Measurements from ENCODE around the gene PIP5KL1.

Gene PIP5KL1

DNA sequence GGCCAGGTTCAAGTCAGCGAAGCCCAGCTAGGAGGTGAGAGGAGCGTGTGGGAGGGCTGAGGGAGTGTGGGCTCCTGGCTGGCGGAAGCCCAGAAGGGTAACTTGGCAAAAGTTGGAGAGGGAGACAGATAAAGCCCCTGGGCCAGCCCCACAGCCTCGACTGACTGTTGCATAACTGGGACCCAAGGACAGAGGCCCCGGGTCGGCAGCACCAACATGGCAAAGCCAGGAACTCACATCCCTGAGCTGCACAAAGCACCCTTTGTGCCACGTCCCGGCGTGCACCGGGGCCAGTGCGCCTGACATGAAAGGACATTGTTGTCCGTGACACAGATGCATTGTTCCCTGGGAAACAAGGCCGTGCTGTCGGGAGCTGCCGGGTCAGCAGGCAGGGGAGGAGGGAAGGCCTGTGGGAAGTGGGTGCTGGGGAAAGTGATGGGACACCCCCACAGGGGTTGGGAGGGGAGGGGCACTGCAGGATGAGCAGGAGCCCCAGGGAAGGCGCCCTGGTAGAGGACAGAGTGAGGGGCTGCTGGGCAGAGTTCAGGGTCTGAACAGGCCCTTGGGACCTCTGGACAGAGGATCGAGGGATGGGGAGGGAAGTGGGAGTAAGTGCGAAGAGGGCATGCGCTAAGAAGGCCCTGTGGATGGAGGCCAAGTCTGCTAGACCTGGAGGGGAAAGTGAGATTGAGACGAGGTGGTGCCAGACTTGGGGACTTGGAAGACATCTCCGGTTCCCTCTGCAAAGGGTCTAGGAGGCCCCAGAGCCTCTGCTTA lies 20.1 kb upstream of the PIP5KL1 start:
- DNase-seq (ENCODE audit: extremely low read depth in 1 of 2, low read depth in 1 of 2): no peak

DNA sequence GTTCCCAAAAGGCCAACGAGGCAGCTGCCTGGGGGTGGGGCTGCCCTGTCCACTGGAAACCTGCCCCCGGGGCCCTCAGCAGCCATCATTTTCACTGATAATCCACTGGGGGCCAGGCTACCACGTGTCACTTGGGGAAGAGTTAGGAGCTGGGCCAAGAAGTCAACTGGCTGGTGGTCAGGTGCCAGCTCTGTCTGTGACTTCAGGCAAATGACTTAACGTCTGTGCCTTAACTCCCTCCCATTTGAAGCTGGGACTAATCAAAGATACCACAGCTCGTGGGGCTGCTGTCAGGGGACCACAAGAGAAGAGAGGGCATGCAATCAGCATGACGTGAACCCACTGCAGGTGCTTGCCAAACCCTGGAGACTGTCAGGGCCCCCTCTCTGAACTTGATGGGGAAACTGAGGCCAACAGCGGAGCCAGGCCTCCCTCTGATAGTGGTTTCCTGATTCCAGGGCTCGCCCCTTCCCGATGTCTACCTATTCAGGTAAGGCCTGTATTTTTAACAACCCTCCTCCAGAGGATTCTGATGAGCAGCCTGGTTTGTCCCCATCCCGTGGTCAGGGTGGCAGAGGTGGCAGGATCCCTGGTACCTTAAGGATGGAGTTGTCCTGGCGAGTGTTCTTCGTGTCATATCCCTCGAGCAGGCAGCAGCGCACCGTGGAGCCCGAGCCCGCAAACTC lies 19.4 kb upstream of the PIP5KL1 start:
- DNase-seq (ENCODE audit: extremely low read depth in 1 of 2, low read depth in 1 of 2): no peak

GRCh38 chr9:127947841-127948710 lies 17.5 kb upstream of the PIP5KL1 start:
- no peak for DNase-seq (ENCODE audit: extremely low read depth in 1 of 2, low read depth in 1 of 2)

DNA sequence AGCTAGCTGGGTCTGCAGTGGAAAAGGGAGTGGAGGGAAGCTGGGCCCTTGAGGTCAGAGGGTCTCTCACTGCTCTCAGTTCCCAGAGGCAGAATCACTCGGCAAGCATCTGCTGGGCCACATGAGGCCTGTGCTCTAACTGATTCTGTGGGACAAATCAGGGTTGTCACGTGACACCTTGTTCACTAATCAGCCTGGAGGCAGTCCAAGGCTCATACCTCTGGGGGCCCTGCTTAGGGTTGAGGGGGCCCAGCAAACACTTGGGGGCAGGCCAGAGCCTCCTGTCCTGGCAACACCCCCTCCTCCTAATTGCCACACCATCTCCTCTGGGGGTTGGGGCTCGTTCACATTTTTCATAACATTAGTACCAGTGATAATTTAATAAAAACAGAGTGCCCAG lies 16.2 kb upstream of the PIP5KL1 start:
- no peak for DNase-seq (ENCODE audit: extremely low read depth in 1 of 2, low read depth in 1 of 2)

DNA sequence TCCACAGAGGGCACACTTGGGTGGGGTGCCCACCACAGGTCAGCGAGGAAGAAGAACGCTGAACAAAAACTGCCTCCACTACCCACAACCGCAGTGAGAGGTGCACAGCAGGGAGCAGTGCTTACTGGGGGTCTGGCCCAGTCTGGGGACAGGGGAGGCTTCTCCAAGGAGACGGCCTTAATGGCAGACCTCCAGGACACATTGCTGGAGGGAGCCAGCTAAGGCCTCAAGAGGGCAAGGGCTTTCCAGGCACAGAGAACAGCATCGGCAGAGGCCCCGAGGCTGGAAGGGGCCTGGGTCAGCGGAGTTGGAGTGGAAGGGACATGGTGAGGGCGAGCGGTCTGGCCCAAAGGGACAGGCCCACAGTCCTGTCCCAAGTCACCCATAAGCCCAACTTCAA lies 15.4 kb upstream of the PIP5KL1 start:
- no peak for DNase-seq (ENCODE audit: extremely low read depth in 1 of 2, low read depth in 1 of 2)

DNA sequence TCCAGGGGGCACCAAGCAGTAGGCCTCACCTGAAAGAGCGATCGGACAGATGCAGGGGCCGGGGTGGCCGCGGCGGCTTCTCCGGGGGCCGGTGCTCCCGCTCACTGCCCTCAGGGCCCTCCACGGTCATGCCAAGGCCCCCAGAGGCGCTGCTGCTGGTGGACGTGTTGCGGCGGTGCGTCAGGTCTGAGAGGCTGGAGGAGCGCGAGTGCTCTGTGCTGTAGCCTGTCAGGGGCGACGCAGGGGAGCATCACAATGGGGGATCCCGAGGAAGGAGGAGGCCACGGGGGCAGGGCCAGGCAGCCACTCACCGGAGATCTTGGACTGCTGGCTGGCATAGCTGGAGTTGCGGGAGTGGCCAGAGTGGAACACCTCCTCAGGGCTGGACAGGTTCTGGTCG lies 14.8 kb upstream of the PIP5KL1 start:
- no peak for DNase-seq (ENCODE audit: extremely low read depth in 1 of 2, low read depth in 1 of 2)

GRCh38 chr9:127944586-127945218 lies 14.1 kb upstream of the PIP5KL1 start:
- no peak for DNase-seq (ENCODE audit: extremely low read depth in 1 of 2, low read depth in 1 of 2)

DNA sequence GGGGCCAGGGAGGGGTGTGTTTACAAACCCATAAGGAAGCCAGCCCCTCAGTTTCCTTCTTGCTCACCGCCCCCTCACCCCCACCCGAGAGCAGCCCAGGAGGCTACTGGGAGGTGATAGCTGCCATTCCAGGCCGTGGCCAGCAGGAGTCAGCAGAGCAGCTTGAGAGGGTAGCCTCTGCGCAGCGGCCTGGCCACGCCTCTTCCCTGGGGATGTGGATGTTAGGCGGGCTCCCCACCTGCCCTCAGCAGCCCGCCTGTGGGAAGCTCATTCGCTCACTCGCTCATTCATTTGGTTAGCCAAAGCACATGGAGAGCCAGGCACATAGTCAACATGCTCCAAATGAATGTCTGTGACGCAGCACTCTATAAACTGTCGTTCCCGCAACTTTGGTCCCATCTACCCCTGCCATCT lies 13.2 kb upstream of the PIP5KL1 start:
- peak; percentile 58 to 59 for DNase-seq (ENCODE audit: extremely low read depth in 1 of 2, low read depth in 1 of 2)

DNA sequence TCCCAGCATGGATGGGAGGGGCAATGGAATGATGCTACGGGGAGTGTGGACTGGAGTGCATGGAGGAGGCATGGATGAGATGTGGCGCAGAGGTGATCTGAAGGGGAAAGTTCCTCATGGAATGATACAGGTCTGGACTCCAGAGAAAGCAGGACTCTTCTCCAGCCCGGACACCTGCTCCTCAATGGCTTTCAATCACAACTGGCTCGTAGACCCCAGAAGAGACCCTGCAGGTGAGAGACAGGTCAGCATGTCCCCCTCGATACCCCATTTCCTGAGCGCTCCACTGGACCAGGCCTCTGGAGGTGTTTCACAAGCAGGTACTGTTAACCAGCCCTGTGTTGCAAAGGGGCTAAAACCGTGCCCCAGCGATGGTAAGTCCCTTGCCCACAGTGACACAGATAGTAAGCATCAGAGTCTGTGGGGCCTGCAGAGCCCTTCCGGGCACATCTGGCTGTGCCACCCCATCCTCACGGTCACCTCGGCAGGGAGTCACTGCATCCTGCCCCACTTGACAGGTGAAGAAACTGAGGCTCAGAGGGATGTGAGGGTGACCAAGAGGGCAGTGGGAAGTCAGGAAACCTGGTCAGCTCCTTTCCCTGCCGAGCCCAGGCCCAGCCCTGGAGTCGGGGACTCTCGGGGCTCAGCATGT lies 12.6 kb upstream of the PIP5KL1 start:
- no peak for DNase-seq (ENCODE audit: extremely low read depth in 1 of 2, low read depth in 1 of 2)

DNA sequence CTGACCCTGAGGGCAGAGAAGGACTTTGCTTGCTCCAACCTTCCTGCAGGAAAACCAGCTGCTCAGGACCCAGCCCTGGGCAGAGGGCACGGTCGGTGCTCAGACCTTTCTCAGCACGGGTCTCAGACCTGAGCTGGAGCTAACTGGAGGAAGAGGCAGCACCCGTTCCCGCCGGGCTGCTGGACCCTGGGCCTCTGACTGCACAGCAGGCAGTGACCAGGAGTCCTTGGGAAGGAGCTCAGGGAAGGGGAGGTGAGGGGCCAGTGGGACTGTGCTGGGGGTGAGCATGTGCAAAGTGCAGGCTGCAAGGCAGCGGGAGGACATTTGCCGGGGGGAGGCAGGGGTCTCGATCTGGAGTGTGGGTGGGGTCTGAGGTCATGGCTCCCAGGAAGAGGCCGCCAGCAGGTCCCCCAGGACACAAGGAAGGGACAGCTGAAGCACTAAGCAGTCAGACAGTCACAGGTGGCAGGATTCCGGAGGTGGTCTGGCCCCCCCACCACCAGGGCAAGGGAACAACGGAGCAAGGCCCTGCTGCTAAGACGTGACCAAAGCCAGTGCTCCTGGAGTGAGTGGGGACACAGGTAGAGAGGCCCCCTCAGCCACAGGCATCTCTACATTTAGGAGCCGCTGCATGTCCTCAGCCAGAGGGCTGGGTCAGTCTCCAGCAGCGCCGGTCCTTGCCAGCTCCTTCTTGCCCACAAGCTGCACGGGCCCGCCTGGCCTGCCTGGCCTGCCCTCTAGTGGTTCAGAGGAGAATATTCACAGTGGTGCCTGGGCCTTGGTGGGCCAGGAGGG lies 11.8 kb upstream of the PIP5KL1 start:
- DNase-seq (ENCODE audit: extremely low read depth in 1 of 2, low read depth in 1 of 2): no peak

DNA sequence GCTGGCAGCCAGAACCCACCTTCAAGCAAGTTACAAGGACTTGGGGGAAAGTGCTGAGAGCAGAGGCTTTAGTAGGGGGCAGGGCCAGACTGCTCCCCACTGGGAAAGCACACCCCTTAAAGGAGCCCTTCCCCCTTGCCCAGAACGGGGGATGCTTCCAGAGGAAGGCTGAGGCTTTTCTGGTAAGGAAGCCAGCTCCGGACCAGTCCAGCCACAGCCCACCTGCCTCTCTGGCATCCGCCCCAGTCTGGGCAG lies 11.3 kb upstream of the PIP5KL1 start:
- no peak for DNase-seq (ENCODE audit: extremely low read depth in 1 of 2, low read depth in 1 of 2)

DNA sequence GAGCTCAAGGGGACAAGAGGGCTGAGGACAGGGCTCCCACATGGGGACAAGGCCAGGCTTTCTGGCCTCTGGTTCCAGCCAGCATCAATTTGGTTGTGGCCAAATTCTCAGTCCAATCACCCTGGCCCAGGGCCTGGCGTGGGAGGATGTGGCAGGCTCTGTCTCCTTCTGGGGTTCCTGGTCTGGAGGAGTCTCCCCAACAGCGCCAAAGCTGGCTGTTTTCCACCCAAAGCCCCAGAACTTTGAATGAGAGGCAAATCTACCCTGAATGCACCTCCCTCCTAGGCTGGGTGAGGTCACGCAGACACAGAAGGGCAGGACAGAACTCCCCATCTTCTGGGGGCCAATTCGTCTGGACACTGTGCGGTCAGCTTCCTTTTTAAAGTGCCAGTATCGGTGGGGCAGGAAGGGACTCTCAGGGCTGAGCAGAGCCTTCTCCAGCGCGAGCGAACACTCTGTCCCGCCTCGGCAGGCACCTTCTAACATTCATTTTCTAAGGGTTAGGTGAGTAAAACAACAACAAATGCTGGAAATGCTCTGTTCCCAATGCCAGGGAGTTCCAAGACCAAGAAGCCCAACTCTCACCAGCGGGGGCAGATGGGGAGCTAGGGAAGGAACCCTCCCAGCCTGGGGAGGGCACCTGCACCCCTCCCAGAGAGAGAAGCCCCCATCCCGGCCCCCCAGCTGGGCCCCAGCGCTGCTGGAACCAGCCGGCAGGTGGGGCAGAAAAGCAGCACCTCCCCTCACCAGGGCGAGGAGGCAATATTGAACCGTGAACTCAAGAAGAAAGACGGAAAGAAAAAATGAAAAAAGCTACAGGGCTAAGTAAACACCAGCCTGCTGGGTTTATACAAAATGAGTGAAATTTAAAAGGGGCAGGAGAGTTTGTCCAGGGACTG lies 10.7 kb upstream of the PIP5KL1 start:
- no peak for DNase-seq (ENCODE audit: extremely low read depth in 1 of 2, low read depth in 1 of 2)

GRCh38 chr9:127940593-127940992 lies 10.0 kb upstream of the PIP5KL1 start:
- no peak for DNase-seq (ENCODE audit: extremely low read depth in 1 of 2, low read depth in 1 of 2)

DNA sequence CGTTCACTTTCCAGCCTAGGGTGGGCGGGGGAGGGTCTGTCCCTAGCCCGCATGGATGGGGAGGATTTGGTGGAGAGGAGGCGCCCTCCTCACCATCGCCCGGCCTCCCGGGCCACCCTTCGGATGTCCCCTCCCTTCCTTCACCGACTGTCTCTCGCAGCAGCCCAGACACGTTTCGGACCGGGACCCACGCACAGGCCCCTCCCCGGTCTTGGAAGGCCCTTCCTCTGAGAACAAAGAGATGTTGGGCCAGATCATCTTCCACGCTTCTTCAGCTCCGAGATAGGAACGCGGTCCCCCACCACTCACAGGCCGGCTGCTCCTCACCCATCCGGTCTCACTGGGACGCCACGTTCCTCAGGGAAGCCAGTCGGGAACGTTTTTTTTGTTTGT lies 7.7 kb upstream of the PIP5KL1 start:
- DNase-seq (ENCODE audit: extremely low read depth in 1 of 2, low read depth in 1 of 2): no peak

DNA sequence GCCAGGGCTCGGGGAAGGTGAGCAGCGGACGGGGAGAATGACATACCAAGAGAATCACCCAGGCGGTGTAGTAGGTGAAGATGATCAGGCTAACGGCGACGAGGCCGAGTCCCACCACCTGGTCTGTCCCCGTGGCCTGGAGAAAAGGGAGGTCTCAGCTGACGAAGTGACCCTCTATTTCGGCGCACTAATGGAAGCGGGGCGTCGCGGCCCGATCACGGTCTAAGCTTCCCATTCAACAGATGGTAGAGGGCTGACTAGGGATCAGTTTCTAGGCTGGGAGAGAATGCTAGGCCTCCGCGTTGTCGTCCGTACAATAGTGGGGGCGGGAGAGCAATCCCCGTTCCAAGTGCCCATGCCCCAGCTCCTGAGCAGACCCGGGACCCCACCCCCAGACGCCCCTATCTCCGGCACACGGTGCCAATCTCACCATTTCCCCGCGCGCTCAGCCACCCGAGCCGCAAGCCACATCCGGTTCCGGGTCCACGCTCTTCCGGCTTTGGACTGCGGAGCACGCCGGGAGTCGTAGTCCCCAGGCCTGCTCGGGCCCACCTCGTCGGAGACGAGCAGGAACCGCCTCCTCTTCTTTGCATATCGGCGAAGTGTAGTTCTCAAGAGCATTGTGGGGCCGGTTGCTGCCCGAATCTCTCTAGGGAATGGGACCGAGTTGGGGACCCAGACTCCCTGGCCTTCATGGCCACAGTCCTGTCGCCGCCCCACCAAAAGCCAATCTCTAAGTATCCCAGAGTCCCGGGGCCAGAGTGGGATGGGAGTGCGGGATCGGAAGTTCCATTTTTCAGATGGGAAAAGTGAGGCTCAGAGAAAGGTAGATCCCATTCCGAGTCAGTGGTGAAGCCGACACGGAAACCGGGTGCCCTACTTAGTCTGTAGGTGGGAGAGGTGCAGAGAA lies 7.1 kb upstream of the PIP5KL1 start, which contains the start of gene DPM2:
TSS of gene DPM2 (minus strand) at position 467 of the 910 bp plus-strand sequence. CDS start at position 433, 34 bp downstream.
- DNase-seq (ENCODE audit: extremely low read depth in 1 of 2, low read depth in 1 of 2): peak; percentile 50 to 78

DNA sequence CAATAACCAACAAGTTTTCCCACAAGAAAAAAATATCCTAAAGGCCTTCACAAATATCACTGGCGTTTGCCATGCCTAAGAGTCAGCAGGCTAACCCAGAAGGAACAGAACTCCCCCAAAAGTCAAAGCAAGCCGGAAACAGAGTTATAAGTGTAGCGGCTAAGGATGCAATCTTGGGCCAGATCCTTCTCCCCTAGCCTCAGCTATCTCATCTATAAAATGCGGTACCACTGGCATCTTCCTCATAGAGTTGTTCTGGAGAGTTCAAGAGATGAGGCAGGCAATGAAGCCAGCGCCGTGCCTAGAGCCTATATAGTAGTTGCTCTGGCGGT lies 6.4 kb upstream of the PIP5KL1 start:
- no peak for DNase-seq (ENCODE audit: extremely low read depth in 1 of 2, low read depth in 1 of 2)

GRCh38 chr9:127936347-127936852 lies 5.8 kb upstream of the PIP5KL1 start:
- DNase-seq (ENCODE audit: extremely low read depth in 1 of 2, low read depth in 1 of 2): no peak

- DNase-seq (ENCODE audit: extremely low read depth in 1 of 2, low read depth in 1 of 2): no peak
Observed at GRCh38 chr9:127935765-127936221, 5.2 kb upstream of the PIP5KL1 start.
